Breast epithelium (tissue), 4 donors: ENCODE results near the gene MICAL3. TPM values are rescaled to one million over a fixed set of nuclear protein-coding genes. Genes with fewer than 3 reads are reported as not detected.

Experiments used
- DNase-seq, 2 donors: peaks; one replicate each; pipeline ENCODE4 v3.0.0-alpha.2; 2019; ENCODE audit warnings: low spot score in 2 of 2
- H3K27ac ChIP-seq, 2 donors: fragments of 200-600 bp; sonication (generic) in 1 of 2; one replicate each; pipeline ENCODE4 v1.5.1; 2016 to 2019; ENCODE audit warnings: mild to moderate bottlenecking in 1 of 2
- H3K27me3 ChIP-seq, 2 donors: fragments of 200-600 bp; sonication (generic) in 1 of 2; one replicate each; pipeline versions ENCODE4 v1.5.1 to v1.6.0; 2017 to 2019; ENCODE audit warnings: control low read depth in 1 of 2, mild to moderate bottlenecking in 1 of 2
- H3K36me3 ChIP-seq: fragments of 200-600 bp; one replicate; pipeline ENCODE4 v1.5.1; 2019
- H3K4me1 ChIP-seq, 2 donors: fragments of 200-600 bp; sonication (generic); one replicate each; pipeline ENCODE4 v1.5.1; 2016 to 2019; ENCODE audit warnings: control low read depth in 1 of 2
- H3K4me3 ChIP-seq, 3 donors: fragments of 200-600 bp; sonication (generic); 1 replicate in 2 of 3; 2 replicates in 1 of 3; pipeline ENCODE4 v1.5.1; 2016 to 2019; ENCODE audit warnings: mild to moderate bottlenecking in 3 of 3, moderate library complexity in 2 of 3
- H3K9me3 ChIP-seq, 2 donors: fragments of 200-600 bp; sonication (generic) in 1 of 2; one replicate each; pipeline ENCODE4 v1.5.1; 2016 to 2019; ENCODE audit warnings: control low read depth in 1 of 2
- CTCF ChIP-seq, 3 donors: fragments of 450-650 bp; IDR thresholded peaks; one replicate each; pipeline ENCODE4 v1.5.1; 2016 to 2017; ENCODE audit warnings: antibody characterized with exemption in 3 of 3, mild to moderate bottlenecking in 3 of 3, moderate library complexity in 3 of 3
- POLR2A ChIP-seq: fragments of 450-650 bp; IDR thresholded peaks from one replicate; pipeline ENCODE4 v1.6.1; 2016; ENCODE audit warnings: antibody characterized with exemption, mild to moderate bottlenecking, moderate library complexity
- POLR2AphosphoS5 ChIP-seq, 3 donors: sonication (generic); formaldehyde crosslinking; IDR thresholded peaks; one replicate each; pipeline ENCODE4 v1.6.1; 2017; ENCODE audit warnings: antibody characterized with exemption in 3 of 3
- intact Hi-C: fragments of 100-400 bp; cut with DNase I; formaldehyde crosslinking; loops from one replicate; pipeline ENCODE4 v1.15.1; 2023; ENCODE audit warnings: low total_unique reads
- total RNA-seq, 3 donors: library from RNA; depleted of rRNA; stranded (reverse); fragments of >200 nt; gene quantifications; one replicate each; pipeline ENCODE4 v1.1.0, GENCODE V29; 2016

Gene MICAL3
- total RNA-seq, 3 donors from 2014 or later = 19.5 to 42.3 (median 34.8) TPM

DNA sequence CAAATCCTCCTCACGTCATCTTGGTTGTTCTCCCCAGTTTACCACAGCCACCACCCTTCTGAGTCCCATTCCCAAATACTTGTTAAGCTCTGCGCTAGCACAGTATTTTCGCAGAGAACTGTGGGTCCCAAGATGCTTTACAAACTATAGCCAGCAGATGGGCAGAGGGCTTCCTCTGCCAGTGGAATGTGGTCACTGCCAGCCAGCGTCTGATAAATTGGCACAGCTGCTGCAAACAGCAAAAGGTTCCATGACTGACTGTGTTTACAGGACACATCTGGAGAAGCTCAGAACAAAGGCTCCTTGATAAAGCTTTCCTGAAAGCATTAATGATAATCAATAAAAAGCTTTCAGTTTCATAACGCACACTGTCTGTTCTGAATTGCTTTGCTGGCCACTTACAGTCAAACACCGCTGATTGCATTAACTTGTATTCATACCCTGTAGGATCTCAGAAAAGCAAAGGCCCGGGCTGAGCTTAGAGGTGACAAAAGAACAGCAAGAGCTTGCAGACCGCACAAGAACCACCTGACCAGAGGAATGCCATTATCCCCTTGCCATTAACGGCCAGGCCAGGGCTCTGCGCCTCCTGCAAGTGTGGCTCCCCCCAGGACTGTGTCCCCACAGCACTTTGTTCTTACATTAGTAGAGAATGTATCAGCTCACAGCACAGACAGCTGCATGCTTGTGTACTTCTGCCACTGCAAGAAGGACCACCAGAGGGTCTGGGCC lies 120.6 kb downstream of the MICAL3 start:
- Histone ChIP-seq H3K27me3 (no peaks in the 10 kb centered on the region), H3K9me3 (no peaks in the 10 kb centered on the region), H3K4me1 (no peaks in the 10 kb centered on the region), H3K36me3 (no peaks in the 10 kb centered on the region), H3K27ac (no peak overlapping the region), H3K4me3 (no peak overlapping the region)
- DNase-seq = no peak
- TF ChIP-seq POLR2AphosphoS5 (IDR thresholded peaks at IDR 0.05) (no peak), POLR2A (no peak), CTCF (IDR thresholded peaks at IDR 0.05) (no peak)
- intact Hi-C loops = no loop called here

- DNase-seq = no peak
- no peak overlapping the region for H3K4me3 ChIP-seq
- intact Hi-C loops = no loop called here
- no peaks in the 10 kb centered on the region for H3K27me3 ChIP-seq
- TF ChIP-seq POLR2A = no peak
- no peak for TF ChIP-seq POLR2AphosphoS5 (IDR thresholded peaks at IDR 0.05)
- no peak for TF ChIP-seq CTCF (IDR thresholded peaks at IDR 0.05)
- no peaks in the 10 kb centered on the region for H3K9me3 ChIP-seq
- no peaks in the 10 kb centered on the region for H3K36me3 ChIP-seq
- H3K4me1 ChIP-seq = no peaks in the 10 kb centered on the region
- no peak overlapping the region for H3K27ac ChIP-seq
Measured at GRCh38 chr22:17902960-17903359, 121.4 kb downstream of the MICAL3 start.

DNA sequence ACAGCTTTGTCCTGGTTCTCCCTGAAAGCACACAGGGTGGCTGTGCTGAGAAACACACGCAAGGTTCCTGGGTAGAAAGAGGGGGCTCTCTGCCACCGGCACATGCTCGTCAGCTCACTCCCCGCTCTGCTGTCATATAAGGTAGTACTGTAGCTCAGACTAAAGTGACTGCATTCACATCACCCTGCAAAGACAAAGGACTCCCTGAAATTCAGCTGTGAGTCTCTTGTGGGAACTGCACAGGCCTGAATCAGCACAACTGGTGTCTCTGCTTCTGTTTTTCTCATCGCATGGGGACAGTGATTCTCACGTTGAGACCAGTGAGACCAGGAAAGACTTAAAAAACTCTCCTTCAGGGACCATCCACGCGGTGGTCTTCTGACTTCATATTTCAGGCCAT lies 126.0 kb downstream of the MICAL3 start:
- no peak for DNase-seq
- H3K4me1 ChIP-seq = peaks cover 0 to 4% of the 10 kb centered on the region in 2 donors
- no peaks in the 10 kb centered on the region for H3K27me3 ChIP-seq
- intact Hi-C loops = no loop called here
- no peaks in the 10 kb centered on the region for H3K9me3 ChIP-seq
- no peak overlapping the region for H3K4me3 ChIP-seq
- TF ChIP-seq POLR2AphosphoS5 (IDR thresholded peaks at IDR 0.05) (no peak), POLR2A (no peak), CTCF (IDR thresholded peaks at IDR 0.05) (no peak)
- H3K27ac ChIP-seq = no peak overlapping the region
- no peaks in the 10 kb centered on the region for H3K36me3 ChIP-seq

DNA sequence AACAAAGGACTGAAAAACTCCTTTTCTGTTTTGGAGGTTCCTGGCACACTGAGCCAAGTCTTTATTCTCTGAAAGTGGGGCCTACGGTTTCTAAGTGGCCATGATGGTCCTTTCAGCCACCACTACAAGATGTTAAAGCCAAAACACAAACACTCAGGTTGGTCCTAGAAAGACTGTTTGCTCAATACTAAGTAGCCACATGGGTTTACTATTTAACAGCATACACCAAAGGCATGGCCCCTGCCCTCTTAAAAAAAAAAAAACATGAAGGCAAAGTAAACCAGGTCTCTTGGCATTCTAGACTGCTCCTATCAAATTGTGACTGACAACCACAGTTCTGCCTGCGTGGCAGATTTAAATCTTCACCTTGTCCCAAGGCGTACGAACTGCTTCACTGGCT lies 126.5 kb downstream of the MICAL3 start:
- no peak overlapping the region for H3K27ac ChIP-seq
- H3K4me1 ChIP-seq = peaks cover 0 to 4% of the 10 kb centered on the region in 2 donors
- DNase-seq = no peak
- no peak for TF ChIP-seq CTCF (IDR thresholded peaks at IDR 0.05)
- TF ChIP-seq POLR2A = no peak
- H3K36me3 ChIP-seq = no peaks in the 10 kb centered on the region
- no peak overlapping the region for H3K4me3 ChIP-seq
- intact Hi-C loops = loop anchor here (2.0 kb wide), 1 partner anchor 37 kb away; no protein-coding TSS in a partner anchor
- no peaks in the 10 kb centered on the region for H3K27me3 ChIP-seq
- H3K9me3 ChIP-seq = no peaks in the 10 kb centered on the region

GRCh38 chr22:17897426-17897825 lies 126.9 kb downstream of the MICAL3 start:
- Histone ChIP-seq H3K27ac (no peak overlapping the region), H3K4me3 (no peak overlapping the region), H3K36me3 (no peaks in the 10 kb centered on the region), H3K27me3 (no peaks in the 10 kb centered on the region), H3K4me1 (peaks cover 0 to 4% of the 10 kb centered on the region in 2 donors), H3K9me3 (no peaks in the 10 kb centered on the region)
- TF ChIP-seq POLR2A = no peak
- no peak for TF ChIP-seq CTCF (IDR thresholded peaks at IDR 0.05)
- TF ChIP-seq POLR2AphosphoS5 (IDR thresholded peaks at IDR 0.05) = no peak
- intact Hi-C loops = loop anchor here (2.0 kb wide), 1 partner anchor 37 kb away; no protein-coding TSS in a partner anchor
- DNase-seq = no peak
